ENCODE data around the gene USPL1. TPM values are rescaled to one million over a fixed set of nuclear protein-coding genes. Genes with fewer than 3 reads are reported as not detected.

The USPL1 gene
- polyA plus RNA-seq, 1 donor (not counting 4 experiments of a cell fraction or from before 2014, with no cell fraction given): 12.3 TPM

DNA sequence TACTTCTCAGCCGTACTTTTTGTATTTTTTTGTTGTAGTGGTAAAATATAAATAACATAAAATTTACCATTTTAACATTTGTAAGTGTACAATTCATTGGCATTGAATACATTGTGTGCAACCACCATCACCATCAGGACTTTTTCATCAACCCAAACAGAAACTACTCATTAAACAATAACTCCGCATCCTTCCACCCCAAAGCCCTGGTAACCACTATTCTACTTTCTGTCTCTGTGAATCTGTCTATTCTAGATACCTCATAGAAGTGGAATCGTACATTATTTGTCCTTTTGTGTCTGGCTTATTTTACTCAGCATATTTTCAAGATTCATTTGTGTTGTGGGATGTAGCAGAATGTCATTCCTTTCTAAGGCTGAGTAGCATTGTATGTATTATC, 38.5 kb downstream of the USPL1 start:
- Histone ChIP-seq H3K27ac (ENCODE audit: control insufficient read depth, insufficient read depth, low read length) (no peak overlapping the region), H4K20me1 (ENCODE audit: control insufficient read depth, extremely low read depth, insufficient read depth, low read length) (no peaks in the 10 kb centered on the region), H3K4me1 (ENCODE audit: control insufficient read depth, extremely low read depth, insufficient read depth, low read length) (no peaks in the 10 kb centered on the region), H3K4me3 (ENCODE audit: control insufficient read depth in 2 of 3, extremely low read depth in 1 of 3, insufficient read depth in 2 of 3, low read depth in 1 of 3, low read length in 3 of 3) (no peak overlapping the region), H3K36me3 (ENCODE audit: control insufficient read depth in 2 of 2, extremely low read depth in 1 of 2, insufficient read depth in 2 of 2, low read length in 2 of 2) (peaks cover 7 to 18% of the 10 kb centered on the region in 2 experiments), H3K9ac (ENCODE audit: control insufficient read depth, extremely low read depth, insufficient read depth, low read length) (no peak overlapping the region), H3K27me3 (ENCODE audit: control insufficient read depth, extremely low read depth, insufficient read depth, low read length) (no peaks in the 10 kb centered on the region), H3K79me2 (ENCODE audit: control insufficient read depth, insufficient read depth, low read length) (no peaks in the 10 kb centered on the region), H3K4me2 (ENCODE audit: control insufficient read depth, extremely low read depth, insufficient read depth, low read depth, low read length) (no peak overlapping the region), H3K9me3 (ENCODE audit: control insufficient read depth, low read depth, low read length) (no peaks in the 10 kb centered on the region), H2AFZ (ENCODE audit: control insufficient read depth, low read length) (no peak overlapping the region), H3K9me1 (ENCODE audit: control insufficient read depth, extremely low read depth, insufficient read depth, low read length) (no peaks in the 10 kb centered on the region)
- dilution Hi-C loops (cut with MboI; ENCODE audit: extremely low pct_ligation_motif_present, low sequenced_read_pairs): no loop called here
- DNase-seq (ENCODE audit: low read depth, low spot score): no peak
- no peak for TF ChIP-seq CTCF (optimal IDR thresholded peaks at IDR 0.05 in 1 of 3, IDR thresholded peaks at IDR 0.05 in 1 of 3, conservative IDR thresholded peaks at IDR 0.05 in 1 of 3; ENCODE audit: extremely low read depth in 1 of 3, insufficient read depth in 2 of 3, low read length in 3 of 3)
- no peak for TF ChIP-seq EZH2 (IDR thresholded peaks at IDR 0.05; ENCODE audit: low read length)
- FAIRE-seq: no peak

- Histone ChIP-seq H3K4me3 (ENCODE audit: control insufficient read depth in 2 of 3, extremely low read depth in 1 of 3, insufficient read depth in 2 of 3, low read depth in 1 of 3, low read length in 3 of 3) (no peak overlapping the region), H3K9ac (ENCODE audit: control insufficient read depth, extremely low read depth, insufficient read depth, low read length) (no peak overlapping the region), H3K9me1 (ENCODE audit: control insufficient read depth, extremely low read depth, insufficient read depth, low read length) (no peaks in the 10 kb centered on the region), H3K79me2 (ENCODE audit: control insufficient read depth, insufficient read depth, low read length) (no peaks in the 10 kb centered on the region), H3K27me3 (ENCODE audit: control insufficient read depth, extremely low read depth, insufficient read depth, low read length) (no peaks in the 10 kb centered on the region), H2AFZ (ENCODE audit: control insufficient read depth, low read length) (no peak overlapping the region), H4K20me1 (ENCODE audit: control insufficient read depth, extremely low read depth, insufficient read depth, low read length) (no peaks in the 10 kb centered on the region), H3K27ac (ENCODE audit: control insufficient read depth, insufficient read depth, low read length) (no peak overlapping the region), H3K4me1 (ENCODE audit: control insufficient read depth, extremely low read depth, insufficient read depth, low read length) (no peaks in the 10 kb centered on the region), H3K4me2 (ENCODE audit: control insufficient read depth, extremely low read depth, insufficient read depth, low read depth, low read length) (no peak overlapping the region), H3K9me3 (ENCODE audit: control insufficient read depth, low read depth, low read length) (no peaks in the 10 kb centered on the region), H3K36me3 (ENCODE audit: control insufficient read depth in 2 of 2, extremely low read depth in 1 of 2, insufficient read depth in 2 of 2, low read length in 2 of 2) (peaks cover 7 to 13% of the 10 kb centered on the region in 2 experiments)
- no peak for TF ChIP-seq EZH2 (IDR thresholded peaks at IDR 0.05; ENCODE audit: low read length)
- TF ChIP-seq CTCF (optimal IDR thresholded peaks at IDR 0.05 in 1 of 3, IDR thresholded peaks at IDR 0.05 in 1 of 3, conservative IDR thresholded peaks at IDR 0.05 in 1 of 3; ENCODE audit: extremely low read depth in 1 of 3, insufficient read depth in 2 of 3, low read length in 3 of 3): no peak
- dilution Hi-C loops (cut with MboI; ENCODE audit: extremely low pct_ligation_motif_present, low sequenced_read_pairs): no loop called here
- DNase-seq (ENCODE audit: low read depth, low spot score) (no peak), FAIRE-seq (no peak)
Observed at GRCh38 chr13:30659980-30660379, 42.3 kb downstream of the USPL1 start.

Measured in keratinocyte (primary cell).